Measurements from ENCODE around the gene CCDC187. TPM values are rescaled to one million over a fixed set of nuclear protein-coding genes. Genes with fewer than 3 reads are reported as not detected.

Gene CCDC187
- polyA plus RNA-seq, 1 donor from 2014 or later, result not detected

GRCh38 chr9:136255896-136256890, 47.7 kb downstream of the CCDC187 start:
- H3K27ac ChIP-seq (ENCODE audit: low read length), result no peak overlapping the region
- no peaks in the 10 kb centered on the region for H3K27me3 ChIP-seq (ENCODE audit: insufficient read depth, low read depth, low read length)
- no peak overlapping the region for H3K4me3 ChIP-seq (ENCODE audit: low read length)
- no peak overlapping the region for H3K4me2 ChIP-seq (ENCODE audit: low read length)
- no peak overlapping the region for H3K9ac ChIP-seq (ENCODE audit: low read length)
- H2AFZ ChIP-seq (ENCODE audit: low read depth, low read length), result no peak overlapping the region
- H3K79me2 ChIP-seq (replicated peaks; ENCODE audit: insufficient read depth, low read length), result no peaks in the 10 kb centered on the region
- no peaks in the 10 kb centered on the region for H3F3A ChIP-seq (ENCODE audit: insufficient read depth, low read length, poor library complexity, severe bottlenecking)
- no peaks in the 10 kb centered on the region for H3K9me3 ChIP-seq (ENCODE audit: low read length)
- TF ChIP-seq CTCF (IDR thresholded peaks at IDR 0.05; ENCODE audit: poor library complexity, severe bottlenecking) (no peak), MXI1 (conservative IDR thresholded peaks at IDR 0.05; ENCODE audit: poor library complexity, severe bottlenecking) (no peak), EP300 (conservative IDR thresholded peaks at IDR 0.05; ENCODE audit: poor library complexity, severe bottlenecking) (no peak), REST (IDR thresholded peaks at IDR 0.05; ENCODE audit: borderline replicate concordance) (no peak), TAF1 (IDR thresholded peaks at IDR 0.05; ENCODE audit: low read depth) (no peak), EZH2 (IDR thresholded peaks at IDR 0.05; ENCODE audit: borderline replicate concordance, insufficient read depth, low read length, poor library complexity, severe bottlenecking) (no peak)
- no peaks in the 10 kb centered on the region for H3K9me2 ChIP-seq (ENCODE audit: insufficient read depth, low read length)
- no peaks in the 10 kb centered on the region for H3K36me3 ChIP-seq (ENCODE audit: insufficient read depth, low read length)
- no peaks in the 10 kb centered on the region for H4K20me1 ChIP-seq (ENCODE audit: insufficient read depth)

DNA sequence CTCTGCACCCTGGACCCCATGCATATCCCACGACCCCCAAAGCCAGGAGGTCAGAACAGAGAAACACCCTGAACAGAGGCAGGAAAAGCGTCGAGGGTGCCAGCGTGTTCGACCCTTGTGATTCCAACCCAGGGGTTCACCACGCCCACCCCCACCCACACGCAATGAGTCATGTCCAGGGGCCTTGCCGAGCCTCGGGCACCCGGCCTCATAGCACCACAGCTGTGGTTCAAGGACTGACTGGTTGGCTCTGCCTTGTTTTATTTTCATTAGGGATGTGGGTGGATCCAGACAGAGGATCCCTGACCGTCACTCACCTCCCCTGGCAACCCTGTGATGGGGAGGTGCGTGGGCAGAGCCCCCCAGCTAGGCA, 48.7 kb downstream of the CCDC187 start:
- Histone ChIP-seq H3K27me3 (ENCODE audit: insufficient read depth, low read depth, low read length) (no peaks in the 10 kb centered on the region), H3K27ac (ENCODE audit: low read length) (no peak overlapping the region), H3K9me2 (ENCODE audit: insufficient read depth, low read length) (no peaks in the 10 kb centered on the region), H2AFZ (ENCODE audit: low read depth, low read length) (no peak overlapping the region), H3K9me3 (ENCODE audit: low read length) (no peaks in the 10 kb centered on the region), H3K4me3 (ENCODE audit: low read length) (no peak overlapping the region), H3K4me2 (ENCODE audit: low read length) (no peak overlapping the region), H3F3A (ENCODE audit: insufficient read depth, low read length, poor library complexity, severe bottlenecking) (no peaks in the 10 kb centered on the region), H3K9ac (ENCODE audit: low read length) (no peak overlapping the region), H4K20me1 (ENCODE audit: insufficient read depth) (no peaks in the 10 kb centered on the region), H3K36me3 (ENCODE audit: insufficient read depth, low read length) (no peaks in the 10 kb centered on the region), H3K79me2 (replicated peaks; ENCODE audit: insufficient read depth, low read length) (no peaks in the 10 kb centered on the region)
- TF ChIP-seq CTCF (IDR thresholded peaks at IDR 0.05; ENCODE audit: poor library complexity, severe bottlenecking) (no peak), POLR2AphosphoS5 (IDR thresholded peaks at IDR 0.05) (no peak), EP300 (conservative IDR thresholded peaks at IDR 0.05; ENCODE audit: poor library complexity, severe bottlenecking) (no peak), TAF1 (IDR thresholded peaks at IDR 0.05; ENCODE audit: low read depth) (no peak), SMC3 (conservative IDR thresholded peaks at IDR 0.05; ENCODE audit: poor library complexity) (no peak), EZH2 (IDR thresholded peaks at IDR 0.05; ENCODE audit: borderline replicate concordance, insufficient read depth, low read length, poor library complexity, severe bottlenecking) (no peak), RAD21 (conservative IDR thresholded peaks at IDR 0.05) (no peak), MXI1 (conservative IDR thresholded peaks at IDR 0.05; ENCODE audit: poor library complexity, severe bottlenecking) (no peak), REST (IDR thresholded peaks at IDR 0.05; ENCODE audit: borderline replicate concordance) (no peak)

All from neural cell (in vitro differentiated cells).